Measurements from ENCODE around the gene LRCOL1.

DNA sequence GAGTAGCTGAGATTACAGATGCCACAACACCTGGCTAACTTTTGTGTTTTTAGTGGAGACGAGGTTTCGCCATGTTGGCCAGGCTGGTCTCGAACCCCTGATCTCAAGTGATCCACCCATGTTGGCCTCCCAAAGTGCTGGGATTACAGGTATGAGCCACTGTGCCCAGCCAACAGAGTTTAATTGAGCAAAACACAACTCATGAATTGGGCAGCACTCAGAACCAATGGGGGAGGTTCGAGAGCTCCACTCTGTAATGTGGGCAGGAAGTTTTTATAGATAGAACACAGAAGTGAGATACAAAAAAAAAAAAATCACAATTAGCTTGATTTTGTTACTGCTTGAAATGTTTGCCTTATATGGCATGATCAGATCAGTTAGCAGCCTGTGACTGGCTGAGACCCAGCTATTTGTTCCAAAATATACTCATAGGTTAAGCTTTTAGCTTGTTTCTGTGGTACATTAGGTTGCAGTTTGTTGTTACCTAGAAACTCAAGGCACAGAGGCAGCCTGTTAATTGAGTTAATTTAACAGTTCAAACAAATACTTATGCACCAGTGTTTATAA, 6.8 kb upstream of the LRCOL1 start:
- TF ChIP-seq, protein P1, sequence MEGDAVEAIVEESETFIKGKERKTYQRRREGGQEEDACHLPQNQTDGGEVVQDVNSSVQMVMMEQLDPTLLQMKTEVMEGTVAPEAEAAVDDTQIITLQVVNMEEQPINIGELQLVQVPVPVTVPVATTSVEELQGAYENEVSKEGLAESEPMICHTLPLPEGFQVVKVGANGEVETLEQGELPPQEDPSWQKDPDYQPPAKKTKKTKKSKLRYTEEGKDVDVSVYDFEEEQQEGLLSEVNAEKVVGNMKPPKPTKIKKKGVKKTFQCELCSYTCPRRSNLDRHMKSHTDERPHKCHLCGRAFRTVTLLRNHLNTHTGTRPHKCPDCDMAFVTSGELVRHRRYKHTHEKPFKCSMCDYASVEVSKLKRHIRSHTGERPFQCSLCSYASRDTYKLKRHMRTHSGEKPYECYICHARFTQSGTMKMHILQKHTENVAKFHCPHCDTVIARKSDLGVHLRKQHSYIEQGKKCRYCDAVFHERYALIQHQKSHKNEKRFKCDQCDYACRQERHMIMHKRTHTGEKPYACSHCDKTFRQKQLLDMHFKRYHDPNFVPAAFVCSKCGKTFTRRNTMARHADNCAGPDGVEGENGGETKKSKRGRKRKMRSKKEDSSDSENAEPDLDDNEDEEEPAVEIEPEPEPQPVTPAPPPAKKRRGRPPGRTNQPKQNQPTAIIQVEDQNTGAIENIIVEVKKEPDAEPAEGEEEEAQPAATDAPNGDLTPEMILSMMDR (IDR thresholded peaks at IDR 0.05 in 4 of 5, conservative IDR thresholded peaks at IDR 0.05 in 1 of 5): no peak
- TF ChIP-seq POLR2A (IDR thresholded peaks at IDR 0.05): no peak

Measured in gastrocnemius medialis (tissue), 4 donors.